Endothelial cell of coronary artery (primary cell): ENCODE data around the gene C4orf54. TPM values are rescaled to one million over a fixed set of nuclear protein-coding genes. Genes with fewer than 3 reads are reported as not detected.

Experiments
- total RNA-seq: library from RNA; depleted of rRNA; stranded (reverse); fragments of >200 nt; gene quantifications from 2 replicates; pipeline ENCODE4 v1.2.3, GENCODE V29; 2014

The C4orf54 gene
- not detected in 2 replicates for total RNA-seq

GRCh38 chr4:99657798-99658197, at the start of gene C4orf54:
C4orf54 (minus strand) TSS chr4:99657828; CDS start chr4:99654648, 3,180 bp downstream.

Other genes with a start within 250 kb of the C4orf54 start
- gene ADH7, start 222.5 kb downstream of the C4orf54 start, total RNA-seq, result not detected in 2 replicates
- gene C4orf17, start 146.8 kb downstream of the C4orf54 start, total RNA-seq, result not detected in 2 replicates
- gene TRMT10A, start 93.8 kb downstream of the C4orf54 start, total RNA-seq, result 5.9 and 6.2 TPM in 2 replicates
- 0.09 TPM in 1 of 2 replicates, not detected in the other for gene MTTP, start 83.0 kb downstream of the C4orf54 start, total RNA-seq
- 0.09 TPM in 1 of 2 replicates, not detected in the other for gene DAPP1, start 159.0 kb upstream of the C4orf54 start, total RNA-seq
- gene LAMTOR3, start 236.6 kb upstream of the C4orf54 start, total RNA-seq, result 20.2 and 20.6 TPM in 2 replicates